GM21360 (cell line): ENCODE measurements around the gene RMND5B.
"Not testable (repeated sequence)": the region's sequence is repeated elsewhere in the genome, so short reads cannot be mapped to it uniquely, and the experiment has no call there.

Experiments used
- ATAC-seq: cut with Tn5 transposase; IDR thresholded peaks from one replicate; pipeline ENCODE4 v1.9.1; 2021; ENCODE audit warnings: mild to moderate bottlenecking, moderate library complexity; ENCODE audit not compliant: unreplicated experiment

The RMND5B gene, protein sequence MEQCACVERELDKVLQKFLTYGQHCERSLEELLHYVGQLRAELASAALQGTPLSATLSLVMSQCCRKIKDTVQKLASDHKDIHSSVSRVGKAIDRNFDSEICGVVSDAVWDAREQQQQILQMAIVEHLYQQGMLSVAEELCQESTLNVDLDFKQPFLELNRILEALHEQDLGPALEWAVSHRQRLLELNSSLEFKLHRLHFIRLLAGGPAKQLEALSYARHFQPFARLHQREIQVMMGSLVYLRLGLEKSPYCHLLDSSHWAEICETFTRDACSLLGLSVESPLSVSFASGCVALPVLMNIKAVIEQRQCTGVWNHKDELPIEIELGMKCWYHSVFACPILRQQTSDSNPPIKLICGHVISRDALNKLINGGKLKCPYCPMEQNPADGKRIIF

DNA sequence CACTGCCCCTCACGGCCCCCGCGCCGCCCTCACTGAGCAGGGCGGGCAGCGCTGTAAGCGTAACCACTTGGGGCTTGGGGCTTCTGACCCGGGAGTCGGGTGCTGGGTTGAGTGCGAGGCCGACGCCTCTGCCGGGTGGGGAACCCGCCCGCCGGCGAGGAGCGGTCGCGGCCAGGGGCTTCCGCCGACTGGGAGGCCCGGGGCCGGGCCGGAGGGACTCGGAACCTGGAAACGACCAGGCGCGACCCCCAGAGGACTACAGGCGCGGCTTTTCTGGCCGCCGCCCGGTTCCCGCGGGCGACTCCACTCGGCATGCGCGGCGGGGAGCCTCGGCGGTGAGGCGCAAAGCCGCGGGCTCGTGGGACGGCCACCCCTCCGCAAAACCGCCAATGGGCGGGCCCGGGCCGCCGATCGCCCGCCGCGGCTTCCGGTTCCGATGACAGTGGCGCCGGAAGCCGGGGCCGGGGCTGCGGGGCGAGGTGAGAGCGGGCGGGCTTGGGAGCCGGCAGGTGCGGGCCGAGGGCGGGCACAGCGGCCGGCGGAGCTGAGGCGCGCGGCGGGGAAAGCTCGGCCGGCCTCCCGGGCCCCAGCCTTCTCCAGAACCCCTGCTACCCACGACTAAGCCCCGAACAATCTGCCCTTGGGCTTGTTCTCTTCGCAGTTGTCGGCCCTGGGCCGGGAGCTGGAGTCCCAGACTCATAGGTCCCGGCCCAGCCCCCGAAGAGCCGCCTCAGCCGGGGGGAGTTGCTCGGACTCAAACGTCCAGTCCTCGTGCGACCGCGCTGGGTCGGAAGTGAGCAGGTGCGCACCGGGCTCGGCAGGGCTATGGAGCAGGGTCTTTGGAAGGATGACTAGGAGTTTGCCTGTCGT is at the start of gene RMND5B:
RMND5B (plus strand) TSS at position 439 of the 870 bp plus-strand sequence. CDS start 7,106 bp downstream, outside the sequence.
- peak; percentile 78 for ATAC-seq

DNA sequence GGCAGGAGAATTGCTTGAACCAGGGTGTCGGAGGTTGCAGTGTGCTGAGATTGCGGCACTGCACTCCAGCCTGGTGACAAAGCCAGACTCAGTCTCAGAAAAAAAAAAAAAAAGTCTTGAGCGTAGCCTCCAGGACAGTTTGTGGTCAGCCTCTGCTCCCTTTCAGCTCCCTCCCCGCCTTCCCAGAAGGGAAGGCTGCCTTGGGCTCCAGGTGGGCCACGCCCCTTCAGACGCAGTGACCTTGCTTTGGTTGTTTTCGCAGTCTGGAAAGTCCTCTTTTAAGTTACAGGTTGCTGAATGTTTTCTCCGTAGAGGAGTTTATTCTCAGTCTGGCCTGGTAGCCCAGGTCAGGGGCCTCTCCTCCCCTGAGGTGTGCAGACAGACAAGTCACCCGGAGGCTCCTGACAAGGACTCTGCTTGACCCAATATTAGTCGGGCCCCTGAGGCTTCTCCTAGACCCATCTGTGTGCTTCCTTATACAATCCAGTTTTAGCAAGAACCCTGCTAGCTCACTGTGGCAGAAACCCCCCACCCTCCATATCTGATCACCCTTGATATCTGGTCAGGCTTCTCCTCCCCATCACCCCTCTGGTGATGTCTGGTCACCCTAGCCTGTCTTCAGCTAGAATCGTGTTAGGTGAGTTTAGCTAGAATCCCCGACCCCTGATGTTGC is 49.1 kb upstream of the RMND5B start:
- ATAC-seq: no peak

DNA sequence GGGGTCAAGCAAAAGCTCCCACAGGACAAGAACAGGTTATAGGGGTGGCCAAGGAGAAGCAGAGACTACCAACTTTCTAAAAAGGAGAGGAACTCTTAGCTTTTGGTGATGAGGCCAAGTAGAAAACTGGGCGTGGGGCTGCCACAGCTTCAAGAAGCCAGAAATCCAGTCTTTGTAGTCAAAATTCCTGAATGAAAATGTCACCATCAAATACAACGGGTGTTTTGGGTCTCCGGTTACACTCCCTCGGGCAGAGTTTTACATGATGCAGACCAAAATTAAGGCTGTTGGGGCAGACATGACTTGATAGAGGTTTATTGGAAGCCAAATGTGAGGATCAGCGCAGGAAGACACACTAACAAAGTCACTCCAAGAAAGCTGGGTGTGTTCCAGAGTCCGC is 46.9 kb upstream of the RMND5B start:
- ATAC-seq: no peak

DNA sequence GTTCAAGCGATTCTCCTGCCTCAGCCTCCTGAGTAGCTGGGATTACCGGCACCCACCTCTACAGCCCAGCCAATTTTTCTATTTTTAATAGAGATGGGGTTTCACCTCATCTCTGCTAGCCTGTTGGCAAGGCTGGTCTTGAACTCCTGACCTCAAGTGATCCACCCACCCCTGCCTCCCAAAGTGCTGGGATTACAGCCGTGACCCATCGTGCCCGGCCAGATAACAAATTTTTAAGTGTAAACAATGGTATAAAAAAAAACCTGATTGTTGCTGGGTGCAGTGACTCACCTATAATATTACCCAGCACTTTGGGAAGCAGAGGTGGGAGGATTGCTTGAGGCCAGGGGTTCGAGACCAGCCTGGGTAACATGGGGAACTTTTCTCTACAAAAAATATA is 45.5 kb upstream of the RMND5B start:
- ATAC-seq: no peak

DNA sequence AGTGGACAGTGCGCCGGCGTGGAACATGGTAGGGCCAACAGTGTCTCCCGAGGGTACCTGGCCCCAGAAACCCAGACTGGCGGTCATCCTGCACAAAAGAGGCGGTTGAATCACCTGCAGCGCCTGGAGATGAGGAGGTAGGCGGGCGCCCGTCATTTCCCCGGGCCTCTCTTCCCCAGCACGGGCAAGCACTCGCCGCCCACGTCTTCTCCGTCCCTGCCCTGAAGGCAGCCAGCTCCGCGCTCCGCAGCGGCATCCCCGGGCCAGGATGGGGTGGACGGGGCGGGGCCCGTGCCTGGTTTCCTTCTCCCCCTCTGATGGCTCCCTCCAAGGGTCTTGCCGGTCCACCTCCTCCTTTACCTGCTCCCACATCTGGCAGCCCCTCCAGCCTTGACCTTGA is 44.5 kb upstream of the RMND5B start:
- ATAC-seq: no peak

DNA sequence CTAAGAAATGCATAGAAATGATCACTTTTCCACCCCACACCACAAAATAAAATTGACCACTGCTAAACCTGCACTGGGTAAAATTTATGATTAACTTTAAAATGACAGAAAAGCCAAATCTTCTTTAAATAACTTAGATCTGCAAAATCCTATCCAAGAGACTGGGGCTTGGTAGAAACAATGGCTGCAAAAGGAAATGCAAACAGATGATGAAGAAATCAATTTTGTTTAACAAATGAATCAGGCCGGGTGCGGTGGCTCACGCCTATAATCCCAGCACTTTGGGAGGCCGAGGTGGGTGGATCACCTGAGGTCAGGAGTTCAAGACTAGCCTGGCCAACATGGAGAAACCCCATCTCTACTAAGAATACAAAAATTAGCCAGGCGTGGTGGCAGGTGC is 43.6 kb upstream of the RMND5B start:
- ATAC-seq: not testable (repeated sequence)

DNA sequence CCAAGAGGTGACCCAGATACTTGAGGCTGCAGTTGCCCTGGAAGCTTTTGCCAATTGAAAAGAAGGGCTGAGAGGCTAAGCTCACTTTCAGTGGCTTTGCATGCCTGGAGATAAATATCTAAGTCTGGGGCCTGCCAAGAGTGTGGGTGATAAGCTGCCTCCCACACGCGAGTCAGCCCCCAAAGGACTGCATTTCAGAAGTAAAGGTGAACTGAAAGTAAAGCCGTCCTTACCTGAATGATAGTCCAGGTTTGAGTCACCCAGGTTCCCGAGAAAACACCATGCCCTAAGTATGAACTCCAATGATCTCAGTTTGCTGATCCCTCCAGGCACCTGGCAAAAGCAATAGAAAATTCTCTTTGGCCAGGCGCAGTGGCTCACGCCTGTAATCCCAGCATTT is 40.0 kb upstream of the RMND5B start:
- no peak for ATAC-seq

DNA sequence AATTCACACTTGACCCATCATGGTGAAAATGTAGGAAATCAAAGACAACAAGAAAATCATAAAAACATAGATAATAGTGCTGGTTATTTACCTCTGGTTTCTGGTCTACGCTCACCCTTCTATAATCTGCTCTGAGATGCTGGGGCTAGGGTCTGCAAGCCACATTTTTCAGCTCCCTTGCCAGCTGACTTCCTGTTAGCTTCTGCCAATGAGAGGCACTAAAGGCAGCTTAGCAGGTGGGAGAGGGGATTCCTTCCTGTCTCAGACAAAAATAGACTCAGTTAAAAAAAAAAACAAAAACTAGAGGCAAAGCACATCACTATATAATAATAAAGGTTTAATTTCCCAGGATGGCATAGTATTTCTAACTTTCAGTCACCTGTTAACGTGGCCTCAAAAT is 37.7 kb upstream of the RMND5B start:
- no peak for ATAC-seq

DNA sequence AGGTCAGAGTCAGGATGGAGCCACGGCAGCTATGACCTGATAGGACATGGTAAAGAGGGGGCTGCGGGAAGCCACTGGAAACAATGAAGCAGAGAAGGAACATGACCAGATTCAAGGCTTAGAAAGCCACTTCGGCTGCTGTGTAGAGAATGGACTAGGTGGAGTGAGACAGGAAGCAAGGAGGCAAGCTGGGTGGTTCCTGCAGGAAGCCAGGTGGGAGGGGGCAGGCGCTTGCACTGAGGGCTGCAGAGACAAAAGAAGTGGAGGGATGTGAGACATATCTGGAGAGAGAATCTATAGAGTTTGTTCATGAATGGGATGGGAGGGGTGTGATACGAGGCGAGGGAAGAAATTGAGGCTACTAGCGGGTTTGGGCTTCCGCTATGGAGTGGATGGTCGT is 36.5 kb upstream of the RMND5B start:
- ATAC-seq: no peak

DNA sequence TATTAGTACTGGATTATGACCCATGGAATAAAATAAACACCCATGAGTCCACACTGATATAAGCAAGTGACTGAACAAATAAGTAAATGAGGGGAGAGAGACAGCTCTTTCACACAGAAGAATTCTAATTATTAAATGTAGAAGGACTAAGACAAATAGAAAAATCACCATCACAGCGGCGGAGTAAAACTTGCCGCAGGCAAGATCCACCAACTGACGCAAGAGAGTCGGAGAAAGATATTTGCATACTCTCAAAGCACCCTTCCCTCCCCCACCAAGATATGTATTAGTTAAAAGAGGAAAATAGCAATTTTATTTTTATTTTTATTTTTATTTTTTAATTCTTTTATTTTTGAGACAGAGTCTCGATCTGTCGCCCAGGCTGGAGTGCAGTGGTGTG is 32.1 kb upstream of the RMND5B start:
- ATAC-seq: no peak

DNA sequence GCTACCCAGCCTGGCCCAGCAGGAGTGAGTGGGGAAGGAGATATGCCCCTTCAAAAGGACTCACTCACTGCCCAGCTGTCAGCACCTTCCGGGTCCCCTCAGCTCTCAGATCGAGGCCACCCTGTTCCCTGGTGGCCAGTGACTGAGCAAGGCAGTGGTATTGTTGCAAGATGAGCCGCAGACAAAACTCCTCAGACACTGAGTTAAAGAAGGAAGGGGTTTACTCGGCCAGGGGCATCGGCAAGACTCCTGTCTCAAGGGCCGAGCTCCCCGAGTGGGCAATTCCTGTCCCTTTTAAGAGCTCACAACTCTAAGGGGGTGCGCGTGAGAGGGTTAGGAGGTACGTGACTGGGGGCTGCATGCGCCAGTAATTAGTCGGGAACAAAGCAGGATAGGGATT is 27.2 kb upstream of the RMND5B start:
- ATAC-seq: no peak

DNA sequence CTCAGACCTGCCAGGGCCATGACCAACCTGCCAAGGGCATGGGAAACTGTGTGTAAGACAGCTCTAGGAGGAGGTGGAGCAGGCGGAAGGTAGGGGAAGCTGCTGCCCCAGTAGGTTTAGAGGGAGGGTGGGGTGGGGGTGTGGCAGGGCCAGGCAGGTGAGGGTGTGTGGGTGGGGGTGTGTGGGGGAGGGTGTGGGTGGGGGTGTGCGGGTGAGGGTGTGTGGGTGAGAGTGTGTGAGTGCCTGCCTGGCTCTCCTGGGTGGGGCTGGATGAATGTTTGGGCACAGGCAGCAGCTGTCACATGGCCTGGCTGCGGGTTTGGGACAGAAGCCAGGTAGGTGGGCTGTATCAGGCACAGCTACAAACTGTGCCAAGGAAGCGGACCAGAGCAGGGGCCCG is 26.3 kb upstream of the RMND5B start:
- ATAC-seq: no peak

DNA sequence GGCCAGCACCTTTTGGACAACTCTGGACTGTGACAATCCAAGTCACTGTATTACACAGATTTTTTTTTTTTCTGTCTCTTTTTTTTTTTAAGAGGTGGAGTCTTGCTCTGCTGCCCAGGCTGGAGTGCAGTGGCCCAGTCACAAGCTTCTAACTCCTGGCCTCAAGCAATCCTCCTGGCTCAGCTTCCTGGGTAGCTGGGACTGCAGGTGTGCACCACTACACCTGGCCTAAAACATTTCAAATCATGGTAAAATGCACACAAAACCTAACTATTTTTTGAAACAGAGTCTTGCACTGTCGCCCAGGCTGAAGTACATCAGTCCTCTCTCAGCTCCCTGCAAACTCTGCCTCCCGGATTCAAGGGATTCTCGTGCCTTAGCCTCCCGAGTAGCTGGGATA is 24.7 kb upstream of the RMND5B start:
- ATAC-seq: no peak

DNA sequence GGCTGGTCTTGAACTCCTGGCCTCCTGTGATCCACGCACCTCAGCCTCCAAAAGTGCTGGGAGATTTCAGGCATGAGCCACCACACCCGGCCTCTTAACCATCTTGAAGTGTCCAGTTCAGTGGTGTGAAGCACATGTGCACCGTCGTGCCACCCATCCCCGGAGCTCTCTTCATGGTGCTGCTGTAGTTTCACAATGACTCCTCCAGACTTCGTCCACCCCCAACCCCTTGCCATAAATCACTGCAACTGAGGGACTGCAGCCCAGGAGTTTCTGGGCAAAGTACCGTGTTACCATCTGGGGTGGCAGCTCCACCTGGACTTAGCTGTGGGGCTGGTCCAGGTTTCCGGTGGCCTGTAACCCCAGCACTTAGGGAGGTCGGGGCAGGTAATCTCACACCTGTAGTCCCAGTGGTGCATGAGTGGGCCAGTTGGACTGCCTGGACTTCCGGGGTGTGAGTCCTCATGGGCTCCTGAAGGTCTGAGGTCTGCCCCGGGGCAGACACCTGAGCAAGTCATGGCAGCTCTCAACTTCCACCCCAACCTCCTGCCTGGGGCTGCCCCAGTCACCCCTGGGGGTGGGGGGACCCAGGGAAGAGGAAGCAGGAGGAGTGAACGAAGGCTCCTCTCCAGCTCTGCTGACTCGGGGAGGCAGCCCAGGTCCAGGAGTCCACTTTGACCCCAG is 24.1 kb upstream of the RMND5B start:
- no peak for ATAC-seq

DNA sequence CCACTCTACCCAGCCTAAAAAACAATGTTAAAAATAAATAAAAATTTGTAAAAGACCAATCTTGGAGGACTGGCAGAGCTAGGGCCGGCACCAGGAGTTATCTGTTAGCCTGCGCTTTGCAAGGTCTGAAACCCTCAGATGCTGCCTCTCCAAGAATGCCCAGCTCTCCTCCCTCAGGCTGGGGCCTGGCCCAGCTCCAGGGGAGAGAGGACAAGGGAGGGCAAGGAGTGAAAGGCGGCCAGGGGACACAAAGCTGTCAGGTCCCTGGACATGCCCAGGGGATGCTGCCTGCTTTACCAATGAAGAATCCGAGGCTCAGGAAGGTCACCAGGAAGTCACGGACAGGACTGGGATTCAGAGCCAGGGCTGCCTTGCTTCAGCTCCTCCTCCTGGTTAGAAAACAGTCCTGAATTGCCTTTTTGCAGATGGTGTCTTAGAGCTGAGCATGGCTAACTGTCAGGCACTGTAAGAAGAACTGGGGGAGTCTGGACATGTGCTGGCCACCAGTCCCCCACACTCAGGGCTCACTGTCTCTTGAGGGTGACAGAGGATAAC is 23.0 kb upstream of the RMND5B start:
- no peak for ATAC-seq

DNA sequence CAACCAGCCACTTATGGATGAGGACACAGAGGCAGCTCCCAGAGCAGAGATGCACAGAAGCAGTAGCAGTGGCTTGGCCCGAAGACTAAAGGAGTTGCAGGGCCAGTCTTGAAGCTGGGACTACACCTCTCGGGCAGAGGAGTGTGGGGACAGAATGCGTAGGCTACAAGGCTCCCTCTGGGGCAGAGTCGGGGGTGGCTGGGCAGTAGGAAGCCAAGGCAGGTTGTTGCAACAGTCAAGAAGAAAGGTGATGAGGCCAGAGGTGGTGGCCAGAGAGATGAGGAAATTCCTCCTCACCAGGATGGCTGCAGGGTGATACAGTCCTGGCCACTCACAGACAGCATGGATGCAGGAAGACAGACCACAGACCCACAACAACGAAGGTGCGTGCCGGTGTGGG is 22.4 kb upstream of the RMND5B start:
- no peak for ATAC-seq

DNA sequence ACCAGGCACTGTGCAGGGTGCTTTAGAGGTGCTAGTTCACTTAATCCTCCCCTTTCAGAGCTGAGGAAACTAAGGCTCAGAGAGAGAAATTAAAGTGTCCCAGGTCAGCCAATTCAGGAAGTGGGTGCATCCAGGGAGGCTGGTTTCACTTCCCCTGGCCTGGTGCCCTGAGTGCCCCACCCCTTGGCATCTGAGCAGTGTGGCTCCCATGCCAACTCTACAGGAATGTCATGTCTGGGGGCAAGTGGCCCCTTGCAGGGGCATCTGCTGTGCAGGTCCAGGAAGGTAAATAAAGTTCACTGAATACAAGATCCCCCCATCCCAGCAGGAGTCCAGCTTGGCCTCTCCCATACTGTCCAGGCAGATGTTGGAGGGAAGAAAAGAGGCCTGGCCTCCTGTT is 21.8 kb upstream of the RMND5B start:
- no peak for ATAC-seq

DNA sequence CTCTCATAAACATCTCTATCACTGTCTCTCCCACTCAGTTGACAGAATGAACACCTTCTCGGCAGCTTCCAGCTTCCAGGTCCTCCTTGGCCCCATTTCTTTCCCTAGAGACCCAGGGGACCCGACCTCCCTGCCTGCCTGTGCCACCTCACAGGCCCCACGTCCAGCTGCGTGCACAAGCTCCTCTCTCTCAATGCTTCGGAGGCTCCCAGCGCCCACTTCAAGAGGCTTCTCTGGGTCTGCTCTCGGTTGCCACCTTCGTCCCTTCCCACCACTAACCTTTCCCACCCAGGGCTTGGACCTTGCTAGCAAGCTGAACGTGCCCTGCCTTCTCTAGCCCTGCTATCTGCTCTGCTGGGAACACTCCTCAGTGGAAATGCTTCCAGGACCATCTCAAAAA is 20.3 kb upstream of the RMND5B start:
- ATAC-seq: no peak

DNA sequence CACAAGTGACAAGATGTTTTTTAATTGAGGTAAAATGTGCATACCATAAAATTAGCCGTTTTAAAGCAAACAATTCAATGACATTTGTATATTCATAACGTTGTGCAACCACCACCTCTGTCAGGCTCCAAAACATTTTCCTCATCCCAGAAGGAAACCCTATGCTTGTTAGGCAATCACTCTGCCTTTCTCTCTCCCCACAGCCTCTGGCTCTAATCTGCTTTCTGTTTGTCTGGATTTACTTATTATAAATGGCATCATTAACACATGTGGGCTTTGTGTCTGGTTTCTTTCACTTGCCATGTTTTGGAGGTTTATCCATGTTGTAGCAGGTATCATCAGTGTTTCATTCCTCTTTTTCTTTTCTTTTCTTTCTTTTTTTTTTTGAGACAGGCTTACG is 18.9 kb upstream of the RMND5B start:
- no peak for ATAC-seq

DNA sequence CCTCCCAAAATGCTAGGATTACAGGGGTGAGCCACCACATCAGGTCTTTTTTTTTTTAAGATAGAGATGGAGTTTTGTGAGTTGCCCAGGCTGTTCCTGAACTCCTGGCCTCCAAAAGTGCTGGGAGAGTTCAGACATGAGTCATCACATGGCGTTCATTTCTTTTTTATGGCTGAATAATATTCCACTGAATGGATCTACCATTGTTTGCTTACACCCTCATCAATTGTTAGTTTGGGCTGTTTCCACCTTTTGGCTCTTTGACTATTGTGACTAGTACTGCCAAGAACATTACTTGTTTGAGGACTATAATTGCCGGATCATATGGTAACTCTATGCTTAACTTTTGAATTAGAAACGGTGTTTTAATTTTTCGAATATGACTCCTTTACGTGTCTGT is 18.3 kb upstream of the RMND5B start:
- no peak for ATAC-seq
